K562 (cell line): Measurements from ENCODE around the gene PRODH2. TPM values are rescaled to one million over a fixed set of nuclear protein-coding genes. Genes with fewer than 3 reads are reported as not detected.

ENCODE experiments used
- ATAC-seq: fragments of 200-7000 bp; cut with Tn5 transposase; 3 replicates; pipeline ENCODE4 v1.9.1; 2020; ENCODE audit warnings: moderate library complexity
- BruUV-seq: library from RNA; stranded (reverse); fragments of 400-500 nt; replicated peaks from 2 replicates; lab custom pipeline; 2021; lab: Mats Ljungman, UMichigan
- CTCF ChIA-PET: fragments of 300-600 bp; formaldehyde crosslinking; extraction: SDS; loops from one replicate; lab custom pipeline; 2021; ENCODE audit warnings: low intra/inter-chr PET ratio; lab: Yijun Ruan, JAX
- POLR2A ChIA-PET: fragments of 300-600, 350-650 bp; sonication (Branson Sonifier 250); formaldehyde crosslinking; extraction: SDS; loops from one replicate; lab custom pipeline; 2021; ENCODE audit warnings: antibody characterized with exemption, inconsistent platforms; lab: Yijun Ruan, JAX
- DNase-seq, 4 experiments: peaks; one replicate each; pipeline versions ENCODE4 v3.0.0 to v3.0.0-alpha.2; 2011 to 2018; ENCODE audit warnings: low spot score in 3 of 4, mixed read lengths in 3 of 4; ENCODE audit errors: extremely low read depth in 1 of 4
- FAIRE-seq: peaks from 2 replicates; lab custom pipeline; 2011; peaks lifted over from hg19 to GRCh38; lab: Jason Lieb, UNC
- H2AFZ ChIP-seq: 2 replicates; pipeline ENCODE4 v1.6.0; 2011; ENCODE audit warnings: low read depth, low read length, control low read depth, inconsistent platforms
- H3K27ac ChIP-seq: fragments of 200-600 bp; 3 replicates; pipeline ENCODE4 v1.8.0; 2011; ENCODE audit warnings: low read depth, mild to moderate bottlenecking, control low read depth, inconsistent platforms, low read length, moderate library complexity, mixed read lengths; ENCODE audit errors: extremely low read depth
- H3K27me3 ChIP-seq, 2 experiments: fragments of 300-600 bp in 1 of 2; 2 replicates in 1 of 2; 3 replicates in 1 of 2; pipeline versions ENCODE4 v1.6.0 to v1.8.0; 2011; ENCODE audit warnings: inconsistent platforms in 2 of 2, low read length in 2 of 2, mild to moderate bottlenecking in 1 of 2, mixed read lengths in 1 of 2, moderate library complexity in 1 of 2; ENCODE audit not compliant: control insufficient read depth in 2 of 2, insufficient read depth in 2 of 2
- H3K36me3 ChIP-seq: fragments of 300-600 bp; 3 replicates; pipeline ENCODE4 v1.8.0; 2011; ENCODE audit warnings: mild to moderate bottlenecking, low read length, inconsistent platforms; ENCODE audit not compliant: control insufficient read depth, insufficient read depth
- H3K4me1 ChIP-seq, 2 experiments: fragments of 200-600 bp in 1 of 2; replicated peaks in 1 of 2; 2 replicates in 1 of 2; 3 replicates in 1 of 2; pipeline versions ENCODE4 v1.5.1 to v1.8.0; 2011; ENCODE audit warnings: inconsistent platforms in 2 of 2, low read length in 2 of 2, mild to moderate bottlenecking in 1 of 2, mixed read lengths in 1 of 2, moderate library complexity in 1 of 2; ENCODE audit not compliant: control insufficient read depth in 2 of 2, insufficient read depth in 2 of 2
- H3K4me2 ChIP-seq: 2 replicates; pipeline ENCODE4 v1.6.1; 2011; ENCODE audit warnings: low read length, control low read depth, inconsistent platforms, mixed read lengths; ENCODE audit not compliant: insufficient read depth
- H3K4me3 ChIP-seq: fragments of 200-600 bp; sonication (generic), shearing (Covaris generic); 2 replicates; pipeline ENCODE4 v1.5.1; 2016; ENCODE audit warnings: control low read depth, inconsistent platforms
- H3K79me2 ChIP-seq: fragments of 200-600 bp; 3 replicates; pipeline ENCODE4 v1.8.0; 2011; ENCODE audit warnings: low read length, inconsistent platforms; ENCODE audit not compliant: control insufficient read depth, insufficient read depth
- H3K9ac ChIP-seq, 2 experiments: 2 replicates each; pipeline versions ENCODE4 v1.6.0 to v1.6.1; 2011; ENCODE audit warnings: low read depth in 2 of 2, low read length in 2 of 2, control low read depth in 1 of 2, inconsistent platforms in 1 of 2, mild to moderate bottlenecking in 1 of 2, mixed read lengths in 1 of 2; ENCODE audit not compliant: insufficient read depth in 1 of 2
- H3K9me1 ChIP-seq: one replicate; pipeline ENCODE4 v1.6.0; 2011; ENCODE audit warnings: inconsistent platforms, mild to moderate bottlenecking, low read length, moderate library complexity; ENCODE audit not compliant: control insufficient read depth, insufficient read depth
- H3K9me3 ChIP-seq: replicated peaks from 2 replicates; pipeline ENCODE4 v1.5.1; 2011; ENCODE audit warnings: low read depth, low read length, inconsistent platforms; ENCODE audit not compliant: control insufficient read depth, insufficient read depth
- H4K20me1 ChIP-seq: replicated peaks from 2 replicates; pipeline ENCODE4 v1.6.1; 2011; ENCODE audit warnings: low read length, inconsistent platforms, mixed read lengths; ENCODE audit not compliant: control insufficient read depth, insufficient read depth
- ATF1 ChIP-seq, 2 experiments: fragments of 450-650 bp in 1 of 2; IDR thresholded peaks; 2 replicates each; pipeline ENCODE4 v1.6.1; 2016; ENCODE audit warnings: missing compliant biosample characterization in 1 of 2, missing genetic modification characterization in 1 of 2
- CREM ChIP-seq: IDR thresholded peaks from 2 replicates; pipeline ENCODE4 v1.6.1; 2014; ENCODE audit warnings: antibody characterized with exemption, low read depth
- KLF10 ChIP-seq: fragments of 250-450 bp; sonication (Bioruptor Pico); IDR thresholded peaks from 2 replicates; pipeline ENCODE4 v1.6.1; 2021; ENCODE audit warnings: matching md5 sums
- LARP7 ChIP-seq: fragments of 450-650 bp; IDR thresholded peaks from 2 replicates; pipeline ENCODE4 v1.6.1; 2016
- SIX5 ChIP-seq, 2 experiments: IDR thresholded peaks; 2 replicates each; pipeline ENCODE4 v1.6.1; 2011; ENCODE audit warnings: low read length in 2 of 2, borderline replicate concordance in 1 of 2, low read depth in 1 of 2, mild to moderate bottlenecking in 1 of 2, moderate library complexity in 1 of 2; ENCODE audit not compliant: insufficient read depth in 1 of 2
- TEAD2 ChIP-seq: fragments of 450-650 bp; IDR thresholded peaks from 2 replicates; pipeline ENCODE4 v1.6.1; 2016; ENCODE audit warnings: missing genetic modification characterization, control low read depth, missing compliant biosample characterization
- ZNF121 ChIP-seq: sonication (generic); formaldehyde crosslinking; conservative IDR thresholded peaks from 2 replicates; pipeline ENCODE4 v1.8.0; 2022; ENCODE audit warnings: missing genetic modification reagents
- ZNF512 ChIP-seq: IDR thresholded peaks from 2 replicates; pipeline ENCODE4 v1.6.1; 2016; ENCODE audit warnings: missing genetic modification characterization, missing compliant biosample characterization
- ZNF780A ChIP-seq: fragments of 250-450 bp; sonication (Bioruptor Pico); IDR thresholded peaks from 2 replicates; pipeline ENCODE4 v1.5.0; 2021; ENCODE audit warnings: mild to moderate bottlenecking
- WGBS: fragments of 100-300 bp; shearing (Covaris generic); methylation state at CpG from one replicate; pipeline ENCODE4 v1.1.6; 2016; ENCODE audit warnings: low coverage, mixed read lengths; ENCODE audit not compliant: insufficient coverage; ENCODE audit errors: missing lambda C conversion rate; 5-methylcytosine and 5-hydroxymethylcytosine counted together
- in situ Hi-C: fragments of 300-500 bp; cut with MboI; formaldehyde crosslinking; loops from 4 replicates; pipeline ENCODE4 v1.15.0; 2018; ENCODE audit warnings: inconsistent platforms, mixed read lengths
- intact Hi-C: fragments of 100-400 bp; cut with micrococcal nuclease; formaldehyde crosslinking; loops from 2 replicates; pipeline ENCODE4 v1.14.2; 2022
- polyA plus RNA-seq, 8 experiments: library from polyadenylated mRNA; depleted of rRNA in 4 of 8; stranded (reverse) in 5 of 8; unstranded in 3 of 8; fragments of >200 nt; fragmentation: Nextera tagmentation in 2 of 8; fragmentation: Illumina TruSeq in 1 of 8; extraction: Ambion mirVana in 2 of 8; extraction: Trizol in 1 of 8; gene quantifications; 2 replicates each; pipeline versions ENCODE4 v1.2.1 to v1.2.3, GENCODE V29; 2011 to 2014; ENCODE audit warnings: inconsistent platforms in 1 of 8, missing spikeins in 1 of 8
- total RNA-seq, 7 experiments: library from RNA; depleted of rRNA in 6 of 7; stranded (reverse); fragments of >200 nt in 6 of 7; fragmentation: Illumina TruSeq in 2 of 7; extraction: Trizol in 2 of 7; gene quantifications; 2 replicates each; pipeline versions ENCODE4 v1.2.1 to v1.2.3, GENCODE V29; 2011 to 2021; ENCODE audit warnings: low replicate concordance in 1 of 7

The PRODH2 gene
- total and polyA plus RNA-seq, 9 of the 15 experiments (the other 6 are each of a cell fraction or from before 2014, with no cell fraction given): not detected

DNA sequence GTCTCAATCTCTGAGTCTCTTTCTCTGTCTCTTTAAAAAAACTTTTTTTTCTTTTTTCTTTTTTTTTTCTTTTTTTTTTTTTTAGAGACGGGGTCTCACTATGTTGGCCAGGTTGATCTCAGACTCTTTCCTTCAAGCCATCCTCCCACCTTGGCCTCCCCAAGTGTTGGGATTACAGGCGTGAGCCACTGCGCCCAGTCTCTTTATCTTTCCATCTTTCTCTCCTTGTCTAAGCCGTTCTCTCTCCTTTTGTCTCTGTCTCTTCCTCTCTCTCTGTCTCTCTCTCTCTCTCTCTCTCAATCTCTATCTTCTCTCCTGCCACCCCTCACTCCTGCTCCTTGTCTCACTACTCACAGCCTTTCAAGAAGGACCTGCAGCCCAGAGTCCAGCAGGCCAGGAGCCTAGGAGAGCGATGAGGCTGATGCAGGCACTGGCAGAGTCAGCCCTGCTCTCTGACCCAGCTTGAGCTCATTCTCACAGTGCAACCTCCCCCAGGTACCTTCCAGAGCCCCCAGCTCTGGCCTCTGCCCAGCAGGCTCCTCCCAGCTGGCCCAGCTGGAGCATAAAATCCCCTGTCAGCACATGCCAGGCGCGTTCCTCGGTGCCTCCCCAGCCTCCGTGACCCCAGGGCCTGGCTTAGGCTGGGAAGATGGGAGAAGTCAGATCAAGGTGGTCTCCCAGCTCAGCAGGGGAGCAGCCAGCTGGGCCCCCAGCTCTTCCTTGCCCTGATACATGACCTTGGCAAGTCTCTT lies 39.6 kb upstream of the PRODH2 start, which contains the start of gene NPHS1:
NPHS1 (minus strand) TSS at position 476 of the 752 bp plus-strand sequence. CDS start 667 bp downstream, outside the sequence.
- CTCF ChIA-PET: no interaction called here
- H4K20me1 ChIP-seq: peaks cover 20% of the 10 kb centered on the region
- H3K79me2 ChIP-seq: no peaks in the 10 kb centered on the region
- DNase-seq: no peak
- H3K27ac ChIP-seq: no peak within 1 kb of the TSS
- no peak for ATAC-seq
- no peak within 1 kb of the TSS for H2AFZ ChIP-seq
- 3% methylated on average over 8 of the region's 9 CpGs for WGBS
- peaks cover 31 to 79% of the 10 kb centered on the region in 2 experiments for H3K27me3 ChIP-seq
- H3K36me3 ChIP-seq: no peaks in the 10 kb centered on the region
- peak within 1 kb of the TSS in 1 of 2 experiments; percentile 64; a peak in 1 of 4 replicates for H3K9ac ChIP-seq
- no peak within 1 kb of the TSS for H3K4me2 ChIP-seq
- intact Hi-C loops: no loop called here
- FAIRE-seq: no peak
- in situ Hi-C loops: no loop called here
- peak; percentile 81 for TF ChIP-seq ZNF121
- TF ChIP-seq LARP7: no peak
- TF ChIP-seq, all 486 proteins: peak for 1
- Histone ChIP-seq H3K4me1 (peaks cover 8 to 29% of the 10 kb centered on the region in 2 experiments), H3K9me1 (peaks cover 4% of the 10 kb centered on the region), H3K9me3 (no peaks in the 10 kb centered on the region), H3K4me3 (no peak within 1 kb of the TSS)
- POLR2A ChIA-PET: no interaction called here
- BruUV-seq: no TSS peak

- DNase-seq: peak in 1 of 4 experiments; percentile 28
- peaks cover 20% of the 10 kb centered on the region for H4K20me1 ChIP-seq
- H3K4me1 ChIP-seq: peaks cover 8 to 22% of the 10 kb centered on the region in 2 experiments
- H3K9me1 ChIP-seq: peaks cover 4% of the 10 kb centered on the region
- no peaks in the 10 kb centered on the region for H3K36me3 ChIP-seq
- no peak overlapping the region for H2AFZ ChIP-seq
- POLR2A ChIA-PET: no interaction called here
- WGBS: 9% methylated on average over 22 of the region's 32 CpGs
- H3K9ac ChIP-seq: 0 out of 4 replicates have a peak overlapping the region, but pooled peaks of 1 of the 2 experiments have one; percentile 4
- H3K9me3 ChIP-seq: no peaks in the 10 kb centered on the region
- in situ Hi-C loops (no loop called here), intact Hi-C loops (no loop called here)
- no peak for ATAC-seq
- no peak for FAIRE-seq
- no TSS peak for BruUV-seq
- CTCF ChIA-PET: no interaction called here
- H3K27ac ChIP-seq: no peak overlapping the region
- no peak overlapping the region for H3K4me3 ChIP-seq
- H3K4me2 ChIP-seq: no peak overlapping the region
- no peaks in the 10 kb centered on the region for H3K79me2 ChIP-seq
- peaks cover 34 to 72% of the 10 kb centered on the region in 2 experiments for H3K27me3 ChIP-seq
- TF ChIP-seq ATF1 (CRISPR knock-in tag; IDR thresholded peaks at IDR 0.05) (no peak), ATF1 (tag; IDR thresholded peaks at IDR 0.05) (peak; percentile 64), KLF10 (CRISPR knock-in tag) (no peak), ZNF780A (no peak), SIX5 (IDR thresholded peaks at IDR 0.05; ENCODE audit: borderline replicate concordance in 1 of 2, insufficient read depth in 1 of 2, low read depth in 1 of 2, low read length in 2 of 2) (no peak), ZNF512 (tag) (peak; percentile 41; the same call in 1 of the 2 replicates), CREM (0 out of 2 replicates have a peak, but pooled peaks have one; percentile 31), TEAD2 (tag) (no peak)
Measured at GRCh38 chr19:35851213-35852028, 38.8 kb upstream of the PRODH2 start.
